Progenitor cell of endocrine pancreas (in vitro differentiated cells): ENCODE results near the gene PDXK. TPM values are rescaled to one million over a fixed set of nuclear protein-coding genes. Genes with fewer than 3 reads are reported as not detected.

Source experiments
- DNase-seq: peaks from one replicate; pipeline ENCODE4 v3.0.0; 2021; ENCODE audit warnings: low spot score; ENCODE audit not compliant: unreplicated experiment
- H3K27ac Mint-ChIP-seq: 2 replicates; pipeline ENCODE4 v1.8.0; 2021; ENCODE audit warnings: mild to moderate bottlenecking, moderate library complexity, mixed read lengths
- H3K27me3 Mint-ChIP-seq: 2 replicates; pipeline ENCODE4 v1.8.0; 2021; ENCODE audit warnings: mixed read lengths
- H3K36me3 Mint-ChIP-seq: 2 replicates; pipeline ENCODE4 v1.8.0; 2022; ENCODE audit warnings: mixed read lengths; ENCODE audit not compliant: insufficient read depth
- H3K4me1 Mint-ChIP-seq: 2 replicates; pipeline ENCODE4 v1.8.0; 2021; ENCODE audit warnings: low read depth, mixed read lengths
- H3K4me3 Mint-ChIP-seq: 2 replicates; pipeline ENCODE4 v1.8.0; 2021; ENCODE audit warnings: low read depth, mild to moderate bottlenecking, moderate library complexity, mixed read lengths
- H3K9me3 Mint-ChIP-seq: 2 replicates; pipeline ENCODE4 v1.8.0; 2021; ENCODE audit warnings: low read depth, mixed read lengths
- CTCF ChIP-seq: fragments of 200-600 bp; sonication (generic); IDR thresholded peaks from one replicate; pipeline ENCODE4 v1.5.0; 2021; ENCODE audit warnings: antibody characterized with exemption, mild to moderate bottlenecking; ENCODE audit not compliant: unreplicated experiment
- total RNA-seq: library from RNA; stranded (reverse); gene quantifications from 2 replicates; pipeline ENCODE4 v1.2.1, GENCODE V29; 2021

The PDXK gene
- total RNA-seq, 1 donor from 2014 or later: 57.6 TPM

DNA sequence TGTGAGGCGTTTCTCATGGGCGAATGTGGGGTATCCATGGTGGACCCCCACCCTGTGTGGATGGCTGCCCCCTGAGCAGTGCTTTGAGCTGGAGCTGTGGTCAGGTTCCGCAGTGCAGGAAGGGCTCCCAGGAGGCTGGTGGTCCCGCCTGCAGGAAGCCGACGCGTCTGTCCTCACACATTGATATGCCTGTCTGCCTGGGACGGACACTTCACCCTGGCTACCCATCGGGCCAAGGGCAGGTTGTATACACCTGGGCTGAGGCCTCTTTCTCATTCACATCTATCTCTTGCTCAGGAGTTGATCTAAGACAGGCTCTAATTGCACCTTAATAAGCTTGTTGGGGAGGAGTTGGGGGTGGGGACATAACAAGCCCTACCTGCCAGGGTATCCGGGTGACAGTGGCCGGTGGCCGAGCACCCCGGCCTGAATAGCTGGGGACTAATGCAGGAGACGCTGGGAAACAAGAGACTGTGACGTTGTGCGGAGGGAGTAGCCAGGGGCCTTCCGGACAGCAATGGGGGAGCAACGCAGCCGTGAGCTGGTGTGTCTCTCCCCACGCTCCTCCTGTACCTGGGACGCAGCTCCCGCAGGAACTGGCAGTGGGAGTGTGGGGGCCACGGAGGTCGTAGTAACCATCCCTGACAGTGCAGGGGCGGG lies 21.7 kb downstream of the PDXK start:
- H3K27ac Mint-ChIP-seq: peak overlapping the region; percentile 96

GRCh38 chr21:43741423-43742096 lies 22.6 kb downstream of the PDXK start:
- DNase-seq: no peak
- no peaks in the 10 kb centered on the region for H3K27me3 Mint-ChIP-seq
- TF ChIP-seq CTCF: no peak
- peak overlapping the region; percentile 29 for H3K27ac Mint-ChIP-seq
- H3K36me3 Mint-ChIP-seq: peaks cover 3% of the 10 kb centered on the region
- H3K9me3 Mint-ChIP-seq: no peaks in the 10 kb centered on the region
- H3K4me1 Mint-ChIP-seq: peaks cover 8% of the 10 kb centered on the region
- H3K4me3 Mint-ChIP-seq: peak overlapping the region; percentile 45

More for the DNA sequence above, 21.7 kb downstream of the PDXK start:
- H3K4me3 Mint-ChIP-seq: peak overlapping the region; percentile 63
- H3K27me3 Mint-ChIP-seq: no peaks in the 10 kb centered on the region
- no peaks in the 10 kb centered on the region for H3K9me3 Mint-ChIP-seq
- peak; percentile 31 for DNase-seq
- H3K36me3 Mint-ChIP-seq: peaks cover 3% of the 10 kb centered on the region
- H3K4me1 Mint-ChIP-seq: peaks cover 8% of the 10 kb centered on the region
- TF ChIP-seq CTCF: no peak

GRCh38 chr21:43743947-43744346 lies 25.0 kb downstream of the PDXK start:
- Mint-ChIP-seq H3K27ac (peak overlapping the region; percentile 4), H3K36me3 (peaks cover 3% of the 10 kb centered on the region), H3K4me1 (peaks cover 5% of the 10 kb centered on the region), H3K4me3 (no peak overlapping the region), H3K27me3 (no peaks in the 10 kb centered on the region), H3K9me3 (no peaks in the 10 kb centered on the region)
- DNase-seq: no peak
- no peak for TF ChIP-seq CTCF

GRCh38 chr21:43744725-43745124 lies 25.8 kb downstream of the PDXK start:
- no peak for TF ChIP-seq CTCF
- Mint-ChIP-seq H3K36me3 (peaks cover 3% of the 10 kb centered on the region), H3K27ac (no peak overlapping the region), H3K4me3 (no peak overlapping the region), H3K9me3 (no peaks in the 10 kb centered on the region), H3K27me3 (no peaks in the 10 kb centered on the region), H3K4me1 (peaks cover 5% of the 10 kb centered on the region)
- DNase-seq: no peak

GRCh38 chr21:43745772-43746517 lies 27.0 kb downstream of the PDXK start:
- Mint-ChIP-seq H3K4me1 (no peaks in the 10 kb centered on the region), H3K36me3 (peaks cover 7% of the 10 kb centered on the region), H3K9me3 (no peaks in the 10 kb centered on the region), H3K4me3 (no peak overlapping the region), H3K27me3 (no peaks in the 10 kb centered on the region), H3K27ac (no peak overlapping the region)
- no peak for DNase-seq
- no peak for TF ChIP-seq CTCF
